Pancreas (tissue), 10 donors: ENCODE measurements around the gene NRP1. TPM values are rescaled to one million over a fixed set of nuclear protein-coding genes. Genes with fewer than 3 reads are reported as not detected.

ENCODE experiments used
- ATAC-seq, 4 donors: fragments of 200-7000 bp; cut with Tn5 transposase; one replicate each; pipeline versions ENCODE4 v1.8.0 to v1.9.1; 2020; ENCODE audit warnings: mild to moderate bottlenecking in 4 of 4, moderate library complexity in 4 of 4
- DNase-seq, 6 donors: peaks; one replicate each; pipeline ENCODE4 v3.0.0-alpha.2; 2020
- FAIRE-seq: peaks from 2 replicates; lab custom pipeline; 2012; peaks lifted over from hg19 to GRCh38; lab: Jason Lieb, UNC
- H3K27ac ChIP-seq, 4 donors: fragments of 200-600 bp; sonication (generic); 1 replicate in 3 of 4; 2 replicates in 1 of 4; pipeline versions ENCODE4 v1.5.0 to v1.8.0; 2020
- H3K27me3 ChIP-seq, 4 donors: fragments of 200-600 bp; one replicate each; pipeline ENCODE4 v1.8.0; 2021
- H3K36me3 ChIP-seq, 3 donors: fragments of 200-600 bp; sonication (generic) in 1 of 3; one replicate each; pipeline versions ENCODE4 v1.5.0 to v1.8.0; 2020 to 2021
- H3K4me1 ChIP-seq, 3 donors: fragments of 200-600 bp; one replicate each; pipeline ENCODE4 v1.8.0; 2021
- H3K4me3 ChIP-seq, 4 donors: fragments of 200-600 bp; sonication (generic) in 2 of 4; one replicate each; pipeline versions ENCODE4 v1.5.0 to v1.8.0; 2020 to 2021
- H3K9me3 ChIP-seq, 4 donors: fragments of 200-600 bp; one replicate each; pipeline ENCODE4 v1.8.0; 2021
- WGBS, 2 donors: extraction: QIAGEN DNeasy Blood & Tissue Kit; methylation state at CpG; one replicate each; pipeline ENCODE4 v1.1.7; 2013; 5-methylcytosine and 5-hydroxymethylcytosine counted together
- intact Hi-C, 3 donors: fragments of 100-400 bp; cut with DNase I; formaldehyde crosslinking; loops; one replicate each; pipeline versions ENCODE4 v1.11.1 to v1.14.2; 2022
- polyA plus RNA-seq, 2 donors: library from polyadenylated mRNA; stranded (reverse); fragments of 200-250 nt; gene quantifications; one replicate each; pipeline ENCODE4 v1.2.3, GENCODE V29; 2013
- total RNA-seq, 6 donors: library from RNA; stranded (reverse); fragmentation: NEBNext Ultra II Directional in 4 of 6; extraction: Animal tissue kit (Norgen Biotek cat#: 25700) in 4 of 6; gene quantifications; one replicate each; pipeline versions ENCODE4 v1.2.1 to v1.2.4, GENCODE V29; 2021 to 2023
- TF ChIP-seq, protein P1 (sequence below), 4 donors: fragments of 200-600 bp; sonication (generic) in 3 of 4; IDR thresholded peaks; one replicate each; pipeline versions ENCODE4 v1.5.0 to v1.8.0; 2021; ENCODE audit warnings: antibody characterized with exemption in 4 of 4
- donor health status: healthy with polysubstance abuse.
- donor health status: DM: no; HTN: no; CAD: no; lungs with moderate emphysema.
- donor health status: DM: no; HTN: no; CAD: no.
- donor health status: control.
- donor health status: control.
- donor health status: Bipolar disorder and iron deficiency.
- donor health status: DM: yes; HTN: yes; CAD: no.
- donor health status: DM: no; HTN: no; CAD: no.
- donor health status: DM: no; HTN: no; CAD: no.
- donor health status: DM: yes; HTN: yes; CAD: no.

Gene NRP1
- total and polyA plus RNA-seq, 8 donors = 12.0 to 56.4 (median 28.4) TPM

DNA sequence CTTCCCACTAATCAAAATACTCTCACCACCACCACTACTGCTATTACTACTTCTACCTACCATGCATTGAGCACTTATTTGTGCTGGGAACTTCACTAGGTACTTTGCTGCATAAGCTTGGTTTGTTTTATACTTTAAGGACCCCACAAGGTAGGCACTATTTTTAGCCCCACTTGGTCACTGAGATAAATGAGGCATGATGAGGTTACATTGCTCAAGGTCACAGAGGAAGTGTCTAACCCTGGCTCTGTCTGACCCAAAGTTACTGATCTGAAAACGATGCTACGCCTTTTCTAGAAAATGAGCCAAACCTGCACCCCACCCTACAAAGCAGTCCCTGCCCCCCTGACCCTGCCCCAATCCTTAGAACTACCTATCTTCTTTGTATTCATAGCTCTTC is 35.6 kb downstream of the NRP1 start:
- no peak overlapping the region for H3K4me3 ChIP-seq
- ATAC-seq = no peak
- H3K36me3 ChIP-seq = no peaks in the 10 kb centered on the region
- no peak for FAIRE-seq
- peaks cover 0 to 7% (median 0%) of the 10 kb centered on the region in 3 donors for H3K4me1 ChIP-seq
- no peaks in the 10 kb centered on the region for H3K27me3 ChIP-seq
- WGBS, 2 donors = 40 to 77% methylated on average over 2 of the region's 2 CpGs
- DNase-seq = no peak
- TF ChIP-seq, protein P1, sequence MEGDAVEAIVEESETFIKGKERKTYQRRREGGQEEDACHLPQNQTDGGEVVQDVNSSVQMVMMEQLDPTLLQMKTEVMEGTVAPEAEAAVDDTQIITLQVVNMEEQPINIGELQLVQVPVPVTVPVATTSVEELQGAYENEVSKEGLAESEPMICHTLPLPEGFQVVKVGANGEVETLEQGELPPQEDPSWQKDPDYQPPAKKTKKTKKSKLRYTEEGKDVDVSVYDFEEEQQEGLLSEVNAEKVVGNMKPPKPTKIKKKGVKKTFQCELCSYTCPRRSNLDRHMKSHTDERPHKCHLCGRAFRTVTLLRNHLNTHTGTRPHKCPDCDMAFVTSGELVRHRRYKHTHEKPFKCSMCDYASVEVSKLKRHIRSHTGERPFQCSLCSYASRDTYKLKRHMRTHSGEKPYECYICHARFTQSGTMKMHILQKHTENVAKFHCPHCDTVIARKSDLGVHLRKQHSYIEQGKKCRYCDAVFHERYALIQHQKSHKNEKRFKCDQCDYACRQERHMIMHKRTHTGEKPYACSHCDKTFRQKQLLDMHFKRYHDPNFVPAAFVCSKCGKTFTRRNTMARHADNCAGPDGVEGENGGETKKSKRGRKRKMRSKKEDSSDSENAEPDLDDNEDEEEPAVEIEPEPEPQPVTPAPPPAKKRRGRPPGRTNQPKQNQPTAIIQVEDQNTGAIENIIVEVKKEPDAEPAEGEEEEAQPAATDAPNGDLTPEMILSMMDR (IDR thresholded peaks at IDR 0.05) = no peak
- no peak overlapping the region for H3K27ac ChIP-seq
- intact Hi-C loops = no loop called here
- H3K9me3 ChIP-seq = no peaks in the 10 kb centered on the region

DNA sequence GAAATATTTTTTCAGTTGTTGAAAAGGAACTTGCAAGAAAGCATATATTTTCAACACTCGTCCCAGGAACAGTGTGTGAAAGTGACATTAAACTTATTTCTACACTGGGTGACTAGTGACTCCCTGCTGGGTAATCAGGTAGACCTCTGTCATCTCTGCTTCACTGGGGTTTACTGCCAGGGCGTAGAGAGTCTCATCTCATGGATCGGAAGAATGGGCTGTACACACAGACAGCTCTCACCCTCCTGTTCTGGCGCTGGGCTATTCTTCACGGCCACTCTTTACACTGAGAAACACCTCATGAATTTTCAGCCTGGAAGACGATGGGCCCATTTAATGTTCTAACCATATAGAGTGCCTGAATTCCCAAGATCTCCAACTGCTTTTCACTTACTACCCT is 36.4 kb downstream of the NRP1 start:
- ATAC-seq = no peak
- FAIRE-seq = no peak
- TF ChIP-seq, protein P1 (IDR thresholded peaks at IDR 0.05) = no peak
- DNase-seq = no peak
- peaks cover 0 to 5% (median 0%) of the 10 kb centered on the region in 3 donors for H3K4me1 ChIP-seq
- intact Hi-C loops = no loop called here
- no peaks in the 10 kb centered on the region for H3K27me3 ChIP-seq
- H3K36me3 ChIP-seq = no peaks in the 10 kb centered on the region
- H3K4me3 ChIP-seq = no peak overlapping the region
- no peaks in the 10 kb centered on the region for H3K9me3 ChIP-seq
- 81 to 89% methylated on average over 6 of the region's 6 CpGs for WGBS, 2 donors
- no peak overlapping the region for H3K27ac ChIP-seq

DNA sequence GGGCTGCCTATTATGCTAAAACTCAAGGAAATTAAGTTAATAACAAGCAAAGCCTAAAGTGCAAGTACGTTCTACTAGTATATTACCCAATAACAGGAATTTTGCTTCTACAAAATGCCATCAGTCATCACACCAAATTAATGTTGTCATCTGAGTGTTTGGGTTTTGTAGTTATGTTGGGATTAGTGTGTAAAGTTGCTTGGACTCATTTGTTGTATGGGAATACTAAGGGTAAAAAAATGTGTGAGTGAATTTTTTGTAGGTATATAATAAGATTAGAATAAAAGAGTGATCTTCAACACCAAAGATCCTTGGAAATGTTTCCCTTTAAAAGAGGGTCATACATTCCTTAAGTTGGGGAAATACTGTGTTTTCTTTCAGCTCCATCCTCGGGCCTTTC is 38.6 kb downstream of the NRP1 start:
- H3K36me3 ChIP-seq = no peaks in the 10 kb centered on the region
- no peaks in the 10 kb centered on the region for H3K27me3 ChIP-seq
- H3K4me3 ChIP-seq = no peak overlapping the region
- H3K4me1 ChIP-seq = no peaks in the 10 kb centered on the region
- FAIRE-seq = no peak
- no peak overlapping the region for H3K27ac ChIP-seq
- intact Hi-C loops = no loop called here
- TF ChIP-seq, protein P1 (IDR thresholded peaks at IDR 0.05) = no peak
- 74 to 82% methylated on average over 2 of the region's 2 CpGs for WGBS, 2 donors
- no peak for DNase-seq
- no peak for ATAC-seq
- H3K9me3 ChIP-seq = no peaks in the 10 kb centered on the region

DNA sequence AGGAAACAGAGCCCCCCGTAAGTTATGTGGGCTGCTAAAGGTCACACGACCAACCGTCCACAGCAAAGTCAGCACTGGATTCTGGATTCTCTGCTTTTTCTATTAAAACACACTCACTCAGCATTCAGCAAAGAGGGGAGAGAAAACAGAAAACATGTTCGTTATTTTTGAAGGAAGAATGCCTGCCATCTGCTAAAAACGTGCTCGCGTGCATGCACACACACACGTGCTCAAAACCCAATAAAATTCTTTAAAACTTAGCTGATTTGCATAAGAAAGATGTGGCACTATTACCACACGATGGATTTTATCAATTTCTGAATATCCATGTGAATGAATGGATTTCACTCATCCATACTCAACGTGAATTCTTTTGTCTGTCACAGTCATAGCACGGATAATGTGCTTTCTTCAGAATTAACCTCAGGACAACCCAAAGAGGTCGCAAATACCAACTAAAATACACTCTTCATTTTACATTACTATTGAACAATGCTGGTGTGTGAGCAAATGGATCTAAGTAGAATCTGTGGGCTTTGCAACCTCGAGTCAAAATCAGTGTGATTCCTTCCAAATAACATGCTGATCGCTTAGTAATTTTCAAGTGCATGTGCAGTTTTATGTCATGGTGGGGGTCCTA is 40.8 kb downstream of the NRP1 start:
- DNase-seq (no peak), ATAC-seq (no peak), FAIRE-seq (no peak)
- intact Hi-C loops = no loop called here
- H3K27ac ChIP-seq = no peak overlapping the region
- H3K36me3 ChIP-seq = no peaks in the 10 kb centered on the region
- no peaks in the 10 kb centered on the region for H3K9me3 ChIP-seq
- H3K4me1 ChIP-seq = peaks cover 0 to 4% (median 0%) of the 10 kb centered on the region in 3 donors
- WGBS, 2 donors = 73 to 81% methylated on average over 14 of the region's 14 CpGs
- H3K4me3 ChIP-seq = no peak overlapping the region
- no peaks in the 10 kb centered on the region for H3K27me3 ChIP-seq
- TF ChIP-seq, protein P1 (IDR thresholded peaks at IDR 0.05) = no peak

DNA sequence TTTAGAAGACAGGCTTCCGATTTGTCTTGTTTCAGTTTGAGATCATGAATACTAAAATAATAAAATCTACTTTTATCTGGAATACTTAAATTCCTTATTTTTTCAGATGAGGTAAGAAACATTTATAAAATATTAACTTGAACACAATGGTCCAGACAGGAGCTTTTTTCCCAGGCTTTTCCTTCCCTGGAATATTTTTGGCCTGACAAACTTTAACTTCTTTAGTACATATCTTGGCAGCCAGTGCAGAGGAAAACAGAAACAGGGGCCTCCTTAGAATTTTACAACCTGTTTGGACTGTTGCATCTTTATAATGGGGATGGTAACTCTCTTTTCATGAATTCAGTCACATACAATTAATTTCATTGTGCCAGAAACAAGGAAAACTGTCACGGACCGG is 41.4 kb downstream of the NRP1 start:
- ATAC-seq (no peak), FAIRE-seq (no peak), DNase-seq (no peak)
- Histone ChIP-seq H3K27me3 (no peaks in the 10 kb centered on the region), H3K36me3 (no peaks in the 10 kb centered on the region), H3K4me3 (no peak overlapping the region), H3K9me3 (no peaks in the 10 kb centered on the region), H3K27ac (no peak overlapping the region), H3K4me1 (peaks cover 0 to 6% (median 0%) of the 10 kb centered on the region in 3 donors)
- TF ChIP-seq, protein P1 (IDR thresholded peaks at IDR 0.05) = no peak
- intact Hi-C loops = no loop called here
- 74 to 77% methylated on average over 3 of the region's 3 CpGs for WGBS, 2 donors
